Measurements from ENCODE around the gene CLBA1.

CLBA1 gene

DNA sequence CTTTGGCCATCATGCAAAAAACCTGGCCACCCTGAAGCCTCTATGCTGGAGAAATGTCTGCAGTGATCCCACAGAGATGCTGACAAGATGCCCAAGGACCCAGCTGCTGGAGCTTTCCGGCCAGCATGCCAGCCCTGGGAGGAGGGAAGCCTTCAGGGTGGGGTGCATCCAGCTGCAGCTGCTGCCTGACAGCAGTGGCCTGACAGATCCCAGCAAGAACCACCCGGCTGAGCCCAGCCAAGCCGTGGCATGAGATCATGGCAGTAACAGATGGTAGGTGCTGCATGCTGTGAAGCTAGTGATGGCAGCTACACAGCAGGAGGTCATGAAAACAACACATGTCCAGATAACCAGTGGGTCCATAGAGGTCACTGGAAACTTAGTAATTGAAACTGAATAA lies 13.8 kb downstream of the CLBA1 start:
- H3K4me3 ChIP-seq (replicated peaks; ENCODE audit: low read depth, low read length), result no peak overlapping the region

DNA sequence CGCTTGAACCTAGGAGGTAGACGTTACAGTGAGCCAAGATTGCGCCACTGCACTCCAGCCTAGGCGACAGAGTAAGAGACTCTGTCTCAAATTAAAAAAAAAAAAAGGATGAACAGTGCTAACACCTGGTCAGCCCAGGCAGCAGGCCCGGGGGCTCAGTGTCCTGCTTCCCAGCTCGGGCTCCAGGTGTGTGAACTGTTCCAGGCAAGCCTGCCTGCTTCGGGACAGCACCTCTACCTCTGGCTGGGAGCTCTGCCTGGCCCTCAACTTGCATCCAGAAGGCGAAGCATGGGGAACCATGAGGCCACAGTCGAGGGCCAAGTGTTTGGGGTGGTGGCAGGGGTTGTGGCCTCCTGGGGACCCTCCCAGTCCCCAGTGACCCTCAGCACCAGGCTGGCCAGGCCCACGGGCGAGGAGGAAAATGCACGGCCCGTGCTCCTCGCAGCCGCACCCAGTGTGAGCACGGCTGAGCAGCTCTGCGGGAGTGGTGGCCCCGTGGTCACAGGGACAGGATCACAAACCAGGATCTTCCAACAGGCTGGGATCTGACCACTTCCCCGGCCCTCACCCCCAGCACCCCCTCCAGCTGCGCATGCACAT lies 19.8 kb downstream of the CLBA1 start:
- DNase-seq (ENCODE audit: low read depth), result no peak
- TF ChIP-seq, protein P1, sequence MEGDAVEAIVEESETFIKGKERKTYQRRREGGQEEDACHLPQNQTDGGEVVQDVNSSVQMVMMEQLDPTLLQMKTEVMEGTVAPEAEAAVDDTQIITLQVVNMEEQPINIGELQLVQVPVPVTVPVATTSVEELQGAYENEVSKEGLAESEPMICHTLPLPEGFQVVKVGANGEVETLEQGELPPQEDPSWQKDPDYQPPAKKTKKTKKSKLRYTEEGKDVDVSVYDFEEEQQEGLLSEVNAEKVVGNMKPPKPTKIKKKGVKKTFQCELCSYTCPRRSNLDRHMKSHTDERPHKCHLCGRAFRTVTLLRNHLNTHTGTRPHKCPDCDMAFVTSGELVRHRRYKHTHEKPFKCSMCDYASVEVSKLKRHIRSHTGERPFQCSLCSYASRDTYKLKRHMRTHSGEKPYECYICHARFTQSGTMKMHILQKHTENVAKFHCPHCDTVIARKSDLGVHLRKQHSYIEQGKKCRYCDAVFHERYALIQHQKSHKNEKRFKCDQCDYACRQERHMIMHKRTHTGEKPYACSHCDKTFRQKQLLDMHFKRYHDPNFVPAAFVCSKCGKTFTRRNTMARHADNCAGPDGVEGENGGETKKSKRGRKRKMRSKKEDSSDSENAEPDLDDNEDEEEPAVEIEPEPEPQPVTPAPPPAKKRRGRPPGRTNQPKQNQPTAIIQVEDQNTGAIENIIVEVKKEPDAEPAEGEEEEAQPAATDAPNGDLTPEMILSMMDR (IDR thresholded peaks at IDR 0.05; ENCODE audit: low read length, missing control alignments), result no peak
- H3K4me3 ChIP-seq (replicated peaks; ENCODE audit: low read depth, low read length), result no peak overlapping the region

More for the DNA sequence above, 13.8 kb downstream of the CLBA1 start:
- no peak for DNase-seq (ENCODE audit: low read depth)
- TF ChIP-seq, protein P1 (IDR thresholded peaks at IDR 0.05; ENCODE audit: low read length, missing control alignments), result no peak

DNA sequence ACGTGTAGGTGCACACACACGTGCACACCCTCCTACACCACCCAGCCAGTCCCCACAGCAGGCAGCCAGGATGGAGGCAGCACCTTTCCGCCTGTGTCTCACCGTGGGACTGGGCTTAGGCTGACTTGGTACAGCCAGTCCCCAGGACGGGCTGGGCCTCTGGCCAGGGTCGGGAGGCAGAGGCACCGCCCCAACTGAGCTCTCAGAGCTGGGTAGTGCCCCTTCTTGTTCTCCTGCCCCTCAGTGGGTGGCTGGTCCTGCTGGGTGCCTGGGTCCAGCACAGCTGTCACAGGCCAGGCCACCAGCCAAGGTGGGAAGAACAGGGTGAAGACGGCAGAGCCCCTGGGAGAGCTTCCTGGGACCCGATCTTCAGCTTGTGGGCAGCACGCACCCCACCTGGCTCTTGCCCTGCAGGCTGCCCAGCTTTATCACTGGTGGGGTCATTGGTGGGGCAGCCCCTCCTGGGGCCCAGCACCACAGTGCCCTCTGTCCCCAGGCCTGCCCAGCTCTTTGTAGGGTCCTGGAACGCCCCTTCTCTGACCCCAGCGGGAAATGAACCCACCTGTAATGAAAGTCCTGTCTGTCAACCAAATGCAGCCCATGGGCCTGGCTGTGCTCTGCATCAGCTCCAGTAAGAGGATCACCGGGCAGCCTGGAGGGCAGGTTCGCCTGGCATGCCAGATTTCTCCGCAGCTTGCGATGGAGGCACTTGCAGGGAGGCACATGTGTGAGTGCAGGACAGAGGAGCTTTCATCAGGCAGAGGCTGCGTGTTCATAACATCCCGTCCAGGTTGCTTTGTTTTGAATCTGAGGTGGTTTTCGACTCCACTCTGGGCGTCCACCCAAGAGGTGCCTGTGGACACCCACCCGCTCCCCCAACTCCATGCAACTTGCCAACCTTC lies 20.6 kb downstream of the CLBA1 start:
- H3K4me3 ChIP-seq (replicated peaks; ENCODE audit: low read depth, low read length), result no peak overlapping the region
- no peak for DNase-seq (ENCODE audit: low read depth)
- TF ChIP-seq, protein P1 (IDR thresholded peaks at IDR 0.05; ENCODE audit: low read length, missing control alignments), result no peak

GRCh38 chr14:105006831-105007592 lies 21.4 kb downstream of the CLBA1 start:
- TF ChIP-seq, protein P1 (IDR thresholded peaks at IDR 0.05; ENCODE audit: low read length, missing control alignments), result no peak
- DNase-seq (ENCODE audit: low read depth), result no peak
- no peak overlapping the region for H3K4me3 ChIP-seq (replicated peaks; ENCODE audit: low read depth, low read length)

DNA sequence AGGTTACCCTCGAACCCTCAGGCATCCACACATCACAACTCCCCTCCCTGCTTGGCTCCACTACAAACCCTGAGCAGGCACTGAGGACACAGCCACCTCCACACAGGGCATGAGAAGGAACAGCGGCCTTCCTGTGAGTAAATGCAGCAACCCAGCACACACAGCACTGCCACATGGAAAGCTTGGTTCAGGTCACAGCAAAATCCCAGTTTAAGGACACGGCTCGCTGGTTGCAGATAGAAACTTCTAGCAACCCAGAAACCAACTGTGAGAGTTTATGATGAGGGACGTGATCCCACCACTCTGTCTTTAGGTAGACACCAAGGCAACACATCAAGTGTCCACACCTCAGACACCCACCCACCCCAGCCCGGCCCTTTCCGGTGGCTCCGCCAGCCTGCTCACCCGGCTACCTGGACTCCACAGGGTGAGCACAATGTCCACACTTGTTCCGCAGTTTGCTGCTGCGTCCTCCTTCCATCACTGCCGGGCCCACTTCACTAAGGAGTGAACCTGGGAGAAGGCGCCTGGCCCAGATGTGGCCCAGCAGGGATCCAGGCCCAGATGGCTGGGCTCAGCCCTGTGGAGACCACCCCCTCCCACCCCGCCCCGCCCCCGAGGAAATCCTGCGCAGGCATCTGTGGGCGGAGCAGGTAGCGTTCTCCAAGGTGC lies 22.1 kb downstream of the CLBA1 start:
- TF ChIP-seq, protein P1 (IDR thresholded peaks at IDR 0.05; ENCODE audit: low read length, missing control alignments), result no peak
- DNase-seq (ENCODE audit: low read depth), result no peak
- H3K4me3 ChIP-seq (replicated peaks; ENCODE audit: low read depth, low read length), result no peak overlapping the region

DNA sequence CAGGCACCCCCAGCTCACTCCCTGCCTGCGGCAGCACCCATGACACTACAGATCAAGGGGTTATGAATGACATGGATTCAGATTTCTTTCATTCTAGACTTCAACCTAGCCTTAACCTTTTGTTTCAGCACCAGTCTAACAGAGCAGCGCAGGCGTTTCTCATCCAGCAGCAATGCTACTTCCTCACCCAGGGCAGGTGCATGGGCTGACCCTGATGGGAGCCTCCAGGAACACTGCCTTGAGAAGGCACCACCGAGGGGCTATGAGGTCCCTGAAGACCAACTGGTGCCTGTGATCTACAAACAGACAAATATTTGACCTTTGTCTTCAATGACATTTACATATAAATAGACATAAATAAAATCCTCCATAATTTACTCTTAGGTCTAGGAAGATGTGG lies 24.5 kb downstream of the CLBA1 start:
- H3K4me3 ChIP-seq (replicated peaks; ENCODE audit: low read depth, low read length), result no peak overlapping the region
- DNase-seq (ENCODE audit: low read depth), result no peak
- TF ChIP-seq, protein P1 (IDR thresholded peaks at IDR 0.05; ENCODE audit: low read length, missing control alignments), result no peak

Data from fibroblast of pulmonary artery (primary cell).